K562 (cell line): ENCODE data around the gene HAUS1. TPM values are rescaled to one million over a fixed set of nuclear protein-coding genes. Genes with fewer than 3 reads are reported as not detected.

Experiments
- BRCA1 ChIP-seq, 2 experiments: fragments of 450-650 bp in 1 of 2; sonication (generic) in 1 of 2; formaldehyde crosslinking in 1 of 2; IDR thresholded peaks; 2 replicates each; pipeline versions ENCODE4 v1.5.0 to v1.6.1; 2017 to 2020; ENCODE audit warnings: mild to moderate bottlenecking in 1 of 2, missing genetic modification reagents in 1 of 2
- CBFA2T3 ChIP-seq: fragments of 450-650 bp; IDR thresholded peaks from 2 replicates; pipeline ENCODE4 v1.6.1; 2017
- CTBP1 ChIP-seq: fragments of 450-650 bp; IDR thresholded peaks from 2 replicates; pipeline ENCODE4 v1.6.1; 2016; ENCODE audit warnings: borderline replicate concordance
- CXXC5 ChIP-seq: fragments of 250-450 bp; sonication (Bioruptor Pico); IDR thresholded peaks from 2 replicates; pipeline ENCODE4 v1.8.0; 2022; ENCODE audit warnings: inconsistent platforms, mild to moderate bottlenecking, moderate library complexity
- EP400 ChIP-seq: fragments of 450-650 bp; IDR thresholded peaks from 2 replicates; pipeline ENCODE4 v1.6.1; 2017; ENCODE audit warnings: antibody characterized with exemption, mild to moderate bottlenecking, moderate library complexity
- FOXJ3 ChIP-seq: sonication (generic); formaldehyde crosslinking; IDR thresholded peaks from 2 replicates; pipeline ENCODE4 v1.4.0; 2020; ENCODE audit warnings: mild to moderate bottlenecking, missing genetic modification reagents
- ILK ChIP-seq: fragments of 450-650 bp; IDR thresholded peaks from 2 replicates; pipeline ENCODE4 v1.6.1; 2016; ENCODE audit warnings: missing genetic modification characterization, low read depth, mild to moderate bottlenecking, missing compliant biosample characterization, moderate library complexity, borderline replicate concordance
- LEF1 ChIP-seq: fragments of 450-650 bp; IDR thresholded peaks from 2 replicates; pipeline ENCODE4 v1.6.1; 2016; ENCODE audit warnings: mild to moderate bottlenecking
- POLR3G ChIP-seq: IDR thresholded peaks from 2 replicates; pipeline ENCODE4 v1.6.1; 2011; ENCODE audit not compliant: insufficient read length, insufficient replicate concordance; ENCODE audit errors: extremely low read depth
- RBFOX2 ChIP-seq: fragments of 200-400 bp; formaldehyde crosslinking; IDR thresholded peaks from 2 replicates; pipeline ENCODE4 v1.6.1; 2017; ENCODE audit warnings: low read depth, mild to moderate bottlenecking, low read length, moderate library complexity
- RFX5 ChIP-seq: IDR thresholded peaks from 2 replicates; pipeline ENCODE4 v1.6.1; 2011; ENCODE audit warnings: low read depth, mild to moderate bottlenecking, improper control_type of control experiment, low read length
- SAFB2 ChIP-seq: fragments of 200-400 bp; formaldehyde crosslinking; IDR thresholded peaks from 2 replicates; pipeline ENCODE4 v1.6.1; 2018; ENCODE audit warnings: borderline replicate concordance, low read length, low read depth, moderate library complexity; ENCODE audit not compliant: severe bottlenecking
- STAG1 ChIP-seq: sonication (generic); formaldehyde crosslinking; IDR thresholded peaks from 2 replicates; pipeline ENCODE4 v1.5.0; 2020; ENCODE audit warnings: missing genetic modification reagents, borderline replicate concordance
- TAF7 ChIP-seq: fragments of 450-650 bp; IDR thresholded peaks from 2 replicates; pipeline ENCODE4 v1.6.1; 2016; ENCODE audit warnings: missing genetic modification characterization, missing compliant biosample characterization
- TARDBP ChIP-seq: fragments of 450-650 bp; IDR thresholded peaks from 2 replicates; pipeline ENCODE4 v1.6.1; 2016
- ZFX ChIP-seq: sonication (generic); formaldehyde crosslinking; IDR thresholded peaks from 2 replicates; pipeline ENCODE4 v1.8.0; 2022; ENCODE audit warnings: mild to moderate bottlenecking, missing genetic modification reagents, moderate library complexity
- ZNF133 ChIP-seq: fragments of 250-450 bp; sonication (Bioruptor Pico); IDR thresholded peaks from 2 replicates; pipeline ENCODE4 v1.4.0; 2020; ENCODE audit warnings: mild to moderate bottlenecking
- ZNF23 ChIP-seq: fragments of 250-450 bp; sonication (Bioruptor Pico); IDR thresholded peaks from 2 replicates; pipeline ENCODE4 v1.4.0; 2020; ENCODE audit warnings: mild to moderate bottlenecking
- ZNF589 ChIP-seq: fragments of 200-800 bp; sonication (Bioruptor generic); IDR thresholded peaks from 2 replicates; pipeline ENCODE4 v1.6.1; 2016; ENCODE audit warnings: low read depth, missing genetic modification characterization, missing compliant biosample characterization
- ZZZ3 ChIP-seq: fragments of 450-650 bp; IDR thresholded peaks from 2 replicates; pipeline ENCODE4 v1.6.1; 2016; ENCODE audit warnings: antibody characterized with exemption, mild to moderate bottlenecking, moderate library complexity
- polyA plus RNA-seq, 8 experiments: library from polyadenylated mRNA; depleted of rRNA in 4 of 8; stranded (reverse) in 5 of 8; unstranded in 3 of 8; fragments of >200 nt; fragmentation: Nextera tagmentation in 2 of 8; fragmentation: Illumina TruSeq in 1 of 8; extraction: Ambion mirVana in 2 of 8; extraction: Trizol in 1 of 8; gene quantifications; 2 replicates each; pipeline versions ENCODE4 v1.2.1 to v1.2.3, GENCODE V29; 2011 to 2014; ENCODE audit warnings: inconsistent platforms in 1 of 8, missing spikeins in 1 of 8
- total RNA-seq, 7 experiments: library from RNA; depleted of rRNA in 6 of 7; stranded (reverse); fragments of >200 nt in 6 of 7; fragmentation: Illumina TruSeq in 2 of 7; extraction: Trizol in 2 of 7; gene quantifications; 2 replicates each; pipeline versions ENCODE4 v1.2.1 to v1.2.3, GENCODE V29; 2011 to 2021; ENCODE audit warnings: low replicate concordance in 1 of 7
- TF ChIP-seq, protein P1 (sequence below), 3 experiments: fragments of 200-800 bp in 1 of 3; sonication (Bioruptor generic) in 1 of 3; sonication (generic) in 1 of 3; formaldehyde crosslinking in 1 of 3; IDR thresholded peaks; 2 replicates each; pipeline versions ENCODE4 v1.6.1 to v1.8.0; 2016 to 2022; ENCODE audit warnings: mild to moderate bottlenecking in 2 of 3, missing compliant biosample characterization in 2 of 3, missing genetic modification characterization in 2 of 3, missing genetic modification reagents in 1 of 3
- TF ChIP-seq, protein P2 (sequence below): fragments of 250-450 bp; sonication (Bioruptor Pico); IDR thresholded peaks from 2 replicates; pipeline ENCODE4 v1.4.0; 2020; ENCODE audit warnings: borderline replicate concordance
- TF ChIP-seq, protein P3 (sequence below): sonication (generic); formaldehyde crosslinking; IDR thresholded peaks from 2 replicates; pipeline ENCODE4 v1.9.0; 2022; ENCODE audit warnings: mild to moderate bottlenecking, missing genetic modification reagents

HAUS1 gene
- total and polyA plus RNA-seq, 9 of the 15 experiments (the other 6 are each of a cell fraction or from before 2014, with no cell fraction given), result 45.6 to 135 (median 76.3) TPM

DNA sequence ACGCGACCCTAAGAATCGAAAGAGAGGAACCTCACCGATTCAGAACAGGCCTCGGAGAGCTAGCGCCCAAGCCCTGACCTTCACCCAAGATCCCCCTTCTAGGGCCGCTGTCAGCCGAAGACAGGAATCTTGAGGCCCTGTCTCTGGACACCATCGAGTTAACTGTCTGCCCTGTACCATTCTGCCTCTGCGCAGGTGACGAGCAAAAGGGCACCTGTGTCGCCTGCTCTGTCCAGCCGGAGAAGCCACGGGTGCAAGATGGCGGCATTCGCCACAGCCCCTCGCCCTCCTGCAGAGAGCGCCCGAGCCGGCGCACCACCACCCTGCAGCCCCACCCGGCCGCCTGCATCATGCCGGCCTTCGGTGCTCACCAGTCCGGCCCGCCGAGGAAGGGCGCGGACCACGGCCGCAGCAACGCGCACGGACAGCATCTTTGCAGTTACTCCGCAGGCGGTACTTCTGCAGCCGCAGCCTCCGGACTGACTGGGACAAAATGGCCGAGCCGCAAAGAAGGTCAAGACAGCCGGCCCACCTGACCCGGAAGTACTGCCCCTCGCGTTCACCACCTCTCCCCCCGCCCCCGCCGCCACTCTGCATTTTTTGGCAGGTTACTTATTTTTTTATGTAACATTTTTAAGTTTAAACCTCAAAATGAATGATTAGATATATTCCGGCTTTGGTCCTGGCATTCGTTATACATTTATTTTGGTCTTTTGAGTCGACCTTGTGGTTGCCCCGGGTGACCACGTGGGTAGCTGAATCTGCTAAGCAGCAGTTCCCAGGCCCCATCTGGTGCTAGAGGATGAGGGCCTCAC, 6.2 kb upstream of the HAUS1 start, which contains the start of gene ATP5F1A (continued):
- TF ChIP-seq, protein P1, sequence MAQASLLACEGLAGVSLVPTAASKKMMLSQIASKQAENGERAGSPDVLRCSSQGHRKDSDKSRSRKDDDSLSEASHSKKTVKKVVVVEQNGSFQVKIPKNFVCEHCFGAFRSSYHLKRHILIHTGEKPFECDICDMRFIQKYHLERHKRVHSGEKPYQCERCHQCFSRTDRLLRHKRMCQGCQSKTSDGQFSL (CRISPR knock-in tag; IDR thresholded peaks at IDR 0.05), result peak; percentile 38; the same call in 1 of the 2 replicates
- TF ChIP-seq, protein P1 (tag; IDR thresholded peaks at IDR 0.05), result peak in 1 of 2 experiments; percentile 84; a peak in 2 of 4 replicates
- TF ChIP-seq CTBP1, result peak; percentile 52; the same call in 1 of the 2 replicates
- TF ChIP-seq ILK (tag), result no peak
- TF ChIP-seq ZNF23, result no peak
- no peak for TF ChIP-seq BRCA1 (IDR thresholded peaks at IDR 0.05)
- TF ChIP-seq BRCA1 (CRISPR knock-in tag; IDR thresholded peaks at IDR 0.05), result no peak
- TF ChIP-seq FOXJ3 (CRISPR knock-in tag), result no peak
- peak; percentile 72 for TF ChIP-seq ZFX (CRISPR knock-in tag)
- TF ChIP-seq ZNF133 (CRISPR knock-in tag), result no peak
- TF ChIP-seq TAF7 (tag), result peak; percentile 13; the same call in 1 of the 2 replicates
- TF ChIP-seq POLR3G, result no peak
- TF ChIP-seq, protein P2, sequence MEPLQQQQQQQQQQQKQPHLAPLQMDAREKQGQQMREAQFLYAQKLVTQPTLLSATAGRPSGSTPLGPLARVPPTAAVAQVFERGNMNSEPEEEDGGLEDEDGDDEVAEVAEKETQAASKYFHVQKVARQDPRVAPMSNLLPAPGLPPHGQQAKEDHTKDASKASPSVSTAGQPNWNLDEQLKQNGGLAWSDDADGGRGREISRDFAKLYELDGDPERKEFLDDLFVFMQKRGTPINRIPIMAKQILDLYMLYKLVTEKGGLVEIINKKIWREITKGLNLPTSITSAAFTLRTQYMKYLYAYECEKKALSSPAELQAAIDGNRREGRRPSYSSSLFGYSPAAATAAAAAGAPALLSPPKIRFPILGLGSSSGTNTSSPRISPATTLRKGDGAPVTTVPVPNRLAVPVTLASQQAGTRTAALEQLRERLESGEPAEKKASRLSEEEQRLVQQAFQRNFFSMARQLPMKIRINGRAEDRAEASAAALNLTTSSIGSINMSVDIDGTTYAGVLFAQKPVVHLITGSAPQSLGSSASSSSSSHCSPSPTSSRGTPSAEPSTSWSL, result no peak
- TF ChIP-seq ZZZ3, result no peak
- TF ChIP-seq ZNF589 (CRISPR knock-in tag), result peak; percentile 70; the same call in 1 of the 2 replicates
- TF ChIP-seq TARDBP, result no peak
- no peak for TF ChIP-seq RFX5
- TF ChIP-seq CXXC5 (CRISPR knock-in tag), result 0 out of 2 replicates have a peak, but pooled peaks have one; percentile 46
- TF ChIP-seq LEF1, result no peak
- peak; percentile 91 for TF ChIP-seq RBFOX2
- no peak for TF ChIP-seq CBFA2T3
- TF ChIP-seq, protein P3, sequence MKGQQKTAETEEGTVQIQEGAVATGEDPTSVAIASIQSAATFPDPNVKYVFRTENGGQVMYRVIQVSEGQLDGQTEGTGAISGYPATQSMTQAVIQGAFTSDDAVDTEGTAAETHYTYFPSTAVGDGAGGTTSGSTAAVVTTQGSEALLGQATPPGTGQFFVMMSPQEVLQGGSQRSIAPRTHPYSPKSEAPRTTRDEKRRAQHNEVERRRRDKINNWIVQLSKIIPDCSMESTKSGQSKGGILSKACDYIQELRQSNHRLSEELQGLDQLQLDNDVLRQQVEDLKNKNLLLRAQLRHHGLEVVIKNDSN (CRISPR knock-in tag), result peak; percentile 74
- no peak for TF ChIP-seq SAFB2
- TF ChIP-seq STAG1 (CRISPR knock-in tag), result no peak
- peak; percentile 92 for TF ChIP-seq EP400
